SK-N-SH treated with all-trans-retinoic acid at 6 μM for 48 hours (cell line): ENCODE results near the gene ZNF423.

Experiments used
- ESRRG ChIP-seq: fragments of 250-450 bp; sonication (Bioruptor Pico); IDR thresholded peaks from 2 replicates; pipeline ENCODE4 v1.6.1; 2021; ENCODE audit warnings: mild to moderate bottlenecking
- ISL1 ChIP-seq: fragments of 250-450 bp; sonication (Bioruptor Pico); IDR thresholded peaks from 2 replicates; pipeline ENCODE4 v2.1.2; 2022; ENCODE audit warnings: mild to moderate bottlenecking, moderate library complexity
- PPARA ChIP-seq: fragments of 250-450 bp; sonication (Bioruptor Pico); IDR thresholded peaks from 2 replicates; pipeline ENCODE4 v1.5.0; 2020; ENCODE audit warnings: mild to moderate bottlenecking, borderline replicate concordance
- RARB ChIP-seq: fragments of 250-450 bp; sonication (Bioruptor Pico); IDR thresholded peaks from 2 replicates; pipeline ENCODE4 v1.8.0; 2021; ENCODE audit warnings: mild to moderate bottlenecking, moderate library complexity
- TOX ChIP-seq: fragments of 250-450 bp; sonication (Bioruptor Pico); IDR thresholded peaks from 2 replicates; pipeline ENCODE4 v1.8.0; 2021; ENCODE audit warnings: mild to moderate bottlenecking, moderate library complexity, borderline replicate concordance
- ZFP30 ChIP-seq: fragments of 450-650 bp; formaldehyde crosslinking; IDR thresholded peaks from 2 replicates; pipeline ENCODE4 v1.5.0; 2022; ENCODE audit warnings: mild to moderate bottlenecking, moderate library complexity
- TF ChIP-seq, protein P1 (sequence below): fragments of 250-450 bp; sonication (Bioruptor Pico); IDR thresholded peaks from 2 replicates; pipeline ENCODE4 v1.5.1; 2020; ENCODE audit warnings: low read depth, mild to moderate bottlenecking, moderate library complexity
- TF ChIP-seq, protein P2 (sequence below): fragments of 250-450 bp; sonication (Bioruptor Pico); IDR thresholded peaks from 2 replicates; pipeline ENCODE4 v1.8.0; 2021; ENCODE audit warnings: low read depth, mild to moderate bottlenecking, moderate library complexity, borderline replicate concordance
- TF ChIP-seq, protein P3 (sequence below): fragments of 250-450 bp; sonication (Bioruptor Pico); IDR thresholded peaks from 2 replicates; pipeline ENCODE4 v1.8.0; 2020; ENCODE audit warnings: mild to moderate bottlenecking, moderate library complexity, borderline replicate concordance
- TF ChIP-seq, protein P4 (sequence below): fragments of 250-450 bp; sonication (Bioruptor Pico); IDR thresholded peaks from 2 replicates; pipeline ENCODE4 v1.5.1; 2021; ENCODE audit warnings: mild to moderate bottlenecking, moderate library complexity

DNA sequence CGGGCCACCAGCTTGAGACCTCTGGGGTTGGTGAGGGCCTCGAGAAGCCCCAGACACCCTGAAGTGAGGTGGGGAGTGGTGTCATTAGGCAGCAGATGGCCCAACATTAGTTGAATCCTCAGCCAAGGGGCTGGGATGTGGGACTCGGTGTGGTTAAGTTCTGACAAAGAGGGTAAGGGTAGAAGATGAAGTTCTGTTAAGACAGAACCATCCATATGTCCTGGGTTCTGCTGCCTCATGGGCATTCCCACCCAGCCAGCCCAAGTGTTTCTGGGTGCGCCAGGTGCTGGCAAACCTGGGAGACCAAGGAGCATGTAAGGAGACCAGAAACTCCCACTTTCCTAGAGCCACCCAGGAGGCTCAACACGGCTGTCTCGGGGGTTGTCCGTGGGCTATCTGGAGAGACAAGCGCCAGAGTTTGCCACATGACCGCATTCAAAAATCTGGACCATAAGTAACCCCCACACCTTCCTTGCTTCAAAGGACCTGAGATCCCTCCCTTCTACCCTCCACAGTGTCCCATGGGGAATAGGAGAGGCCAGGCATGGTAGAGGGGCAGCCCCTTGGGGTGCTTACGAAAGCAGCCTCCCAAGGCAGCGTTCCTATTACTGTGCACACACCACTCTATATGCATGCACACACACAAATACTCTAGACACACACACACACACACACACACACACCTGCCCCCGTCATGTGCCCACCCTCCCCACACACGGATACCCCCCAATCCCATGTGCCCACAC lies 353.6 kb downstream of the ZNF423 start:
- TF ChIP-seq, protein P1, sequence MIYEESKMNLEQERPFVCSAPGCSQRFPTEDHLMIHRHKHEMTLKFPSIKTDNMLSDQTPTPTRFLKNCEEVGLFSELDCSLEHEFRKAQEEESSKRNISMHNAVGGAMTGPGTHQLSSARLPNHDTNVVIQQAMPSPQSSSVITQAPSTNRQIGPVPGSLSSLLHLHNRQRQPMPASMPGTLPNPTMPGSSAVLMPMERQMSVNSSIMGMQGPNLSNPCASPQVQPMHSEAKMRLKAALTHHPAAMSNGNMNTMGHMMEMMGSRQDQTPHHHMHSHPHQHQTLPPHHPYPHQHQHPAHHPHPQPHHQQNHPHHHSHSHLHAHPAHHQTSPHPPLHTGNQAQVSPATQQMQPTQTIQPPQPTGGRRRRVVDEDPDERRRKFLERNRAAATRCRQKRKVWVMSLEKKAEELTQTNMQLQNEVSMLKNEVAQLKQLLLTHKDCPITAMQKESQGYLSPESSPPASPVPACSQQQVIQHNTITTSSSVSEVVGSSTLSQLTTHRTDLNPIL: no peak
- TF ChIP-seq, protein P2, sequence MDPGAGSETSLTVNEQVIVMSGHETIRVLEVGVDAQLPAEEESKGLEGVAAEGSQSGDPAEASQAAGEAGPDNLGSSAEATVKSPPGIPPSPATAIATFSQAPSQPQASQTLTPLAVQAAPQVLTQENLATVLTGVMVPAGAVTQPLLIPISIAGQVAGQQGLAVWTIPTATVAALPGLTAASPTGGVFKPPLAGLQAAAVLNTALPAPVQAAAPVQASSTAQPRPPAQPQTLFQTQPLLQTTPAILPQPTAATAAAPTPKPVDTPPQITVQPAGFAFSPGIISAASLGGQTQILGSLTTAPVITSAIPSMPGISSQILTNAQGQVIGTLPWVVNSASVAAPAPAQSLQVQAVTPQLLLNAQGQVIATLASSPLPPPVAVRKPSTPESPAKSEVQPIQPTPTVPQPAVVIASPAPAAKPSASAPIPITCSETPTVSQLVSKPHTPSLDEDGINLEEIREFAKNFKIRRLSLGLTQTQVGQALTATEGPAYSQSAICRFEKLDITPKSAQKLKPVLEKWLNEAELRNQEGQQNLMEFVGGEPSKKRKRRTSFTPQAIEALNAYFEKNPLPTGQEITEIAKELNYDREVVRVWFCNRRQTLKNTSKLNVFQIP: no peak
- TF ChIP-seq ISL1 (CRISPR knock-in tag) (no peak), PPARA (CRISPR knock-in tag) (no peak), RARB (CRISPR knock-in tag) (no peak), TOX (CRISPR knock-in tag) (no peak), ZFP30 (no peak), ESRRG (CRISPR knock-in tag) (no peak)
- TF ChIP-seq, protein P3, sequence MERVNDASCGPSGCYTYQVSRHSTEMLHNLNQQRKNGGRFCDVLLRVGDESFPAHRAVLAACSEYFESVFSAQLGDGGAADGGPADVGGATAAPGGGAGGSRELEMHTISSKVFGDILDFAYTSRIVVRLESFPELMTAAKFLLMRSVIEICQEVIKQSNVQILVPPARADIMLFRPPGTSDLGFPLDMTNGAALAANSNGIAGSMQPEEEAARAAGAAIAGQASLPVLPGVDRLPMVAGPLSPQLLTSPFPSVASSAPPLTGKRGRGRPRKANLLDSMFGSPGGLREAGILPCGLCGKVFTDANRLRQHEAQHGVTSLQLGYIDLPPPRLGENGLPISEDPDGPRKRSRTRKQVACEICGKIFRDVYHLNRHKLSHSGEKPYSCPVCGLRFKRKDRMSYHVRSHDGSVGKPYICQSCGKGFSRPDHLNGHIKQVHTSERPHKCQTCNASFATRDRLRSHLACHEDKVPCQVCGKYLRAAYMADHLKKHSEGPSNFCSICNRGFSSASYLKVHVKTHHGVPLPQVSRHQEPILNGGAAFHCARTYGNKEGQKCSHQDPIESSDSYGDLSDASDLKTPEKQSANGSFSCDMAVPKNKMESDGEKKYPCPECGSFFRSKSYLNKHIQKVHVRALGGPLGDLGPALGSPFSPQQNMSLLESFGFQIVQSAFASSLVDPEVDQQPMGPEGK (CRISPR knock-in tag): no peak
- TF ChIP-seq, protein P4, sequence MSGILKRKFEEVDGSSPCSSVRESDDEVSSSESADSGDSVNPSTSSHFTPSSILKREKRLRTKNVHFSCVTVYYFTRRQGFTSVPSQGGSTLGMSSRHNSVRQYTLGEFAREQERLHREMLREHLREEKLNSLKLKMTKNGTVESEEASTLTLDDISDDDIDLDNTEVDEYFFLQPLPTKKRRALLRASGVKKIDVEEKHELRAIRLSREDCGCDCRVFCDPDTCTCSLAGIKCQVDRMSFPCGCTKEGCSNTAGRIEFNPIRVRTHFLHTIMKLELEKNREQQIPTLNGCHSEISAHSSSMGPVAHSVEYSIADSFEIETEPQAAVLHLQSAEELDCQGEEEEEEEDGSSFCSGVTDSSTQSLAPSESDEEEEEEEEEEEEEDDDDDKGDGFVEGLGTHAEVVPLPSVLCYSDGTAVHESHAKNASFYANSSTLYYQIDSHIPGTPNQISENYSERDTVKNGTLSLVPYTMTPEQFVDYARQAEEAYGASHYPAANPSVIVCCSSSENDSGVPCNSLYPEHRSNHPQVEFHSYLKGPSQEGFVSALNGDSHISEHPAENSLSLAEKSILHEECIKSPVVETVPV: no peak
